Heart right ventricle (tissue), 16 donors: ENCODE measurements around the gene CAMK4. TPM values are rescaled to one million over a fixed set of nuclear protein-coding genes. Genes with fewer than 3 reads are reported as not detected.

ENCODE experiments used
- ATAC-seq, 8 donors: fragments of 200-7000 bp; cut with Tn5 transposase; one replicate each; pipeline ENCODE4 v1.9.1; 2020; ENCODE audit warnings: mild to moderate bottlenecking in 8 of 8, moderate library complexity in 8 of 8, moderate number of reproducible peaks in 1 of 8
- DNase-seq, 2 donors: peaks; one replicate each; pipeline ENCODE4 v3.0.0-alpha.2; 2020
- H3K27ac ChIP-seq, 10 donors: fragments of 200-600 bp; sonication (generic) in 2 of 10; one replicate each; pipeline versions ENCODE4 v1.5.0 to v1.8.0; 2020 to 2022; ENCODE audit warnings: mild to moderate bottlenecking in 3 of 10
- H3K27me3 ChIP-seq, 7 donors: fragments of 200-600 bp; one replicate each; pipeline ENCODE4 v1.8.0; 2021 to 2022; ENCODE audit warnings: mild to moderate bottlenecking in 2 of 7
- H3K36me3 ChIP-seq, 9 donors: fragments of 200-600 bp; sonication (generic) in 1 of 9; one replicate each; pipeline versions ENCODE4 v1.5.0 to v1.8.0; 2020 to 2022; ENCODE audit warnings: mild to moderate bottlenecking in 2 of 9
- H3K4me1 ChIP-seq, 9 donors: fragments of 200-600 bp; sonication (generic) in 1 of 9; one replicate each; pipeline versions ENCODE4 v1.5.0 to v1.8.0; 2020 to 2022; ENCODE audit warnings: mild to moderate bottlenecking in 4 of 9
- H3K4me3 ChIP-seq, 10 donors: fragments of 200-600 bp; sonication (generic) in 2 of 10; one replicate each; pipeline versions ENCODE4 v1.5.0 to v1.8.0; 2020 to 2022; ENCODE audit warnings: mild to moderate bottlenecking in 7 of 10, moderate library complexity in 2 of 10
- H3K9me3 ChIP-seq, 11 donors: fragments of 200-600 bp in 10 of 11; sonication (generic) in 2 of 11; one replicate each; pipeline versions ENCODE4 v1.5.0 to v1.8.0; 2013 to 2022; ENCODE audit warnings: mild to moderate bottlenecking in 2 of 11, control low read depth in 1 of 11, moderate library complexity in 1 of 11
- CTCF ChIP-seq, 9 donors: fragments of 200-600 bp; sonication (generic) in 2 of 9; IDR thresholded peaks; one replicate each; pipeline versions ENCODE4 v1.5.0 to v1.8.0; 2021 to 2022; ENCODE audit warnings: antibody characterized with exemption in 9 of 9, mild to moderate bottlenecking in 5 of 9, moderate library complexity in 1 of 9
- WGBS, 2 donors: extraction: QIAGEN DNeasy Blood & Tissue Kit; methylation state at CpG; one replicate each; pipeline ENCODE4 v1.1.7; 2013; ENCODE audit warnings: inconsistent platforms in 1 of 2; 5-methylcytosine and 5-hydroxymethylcytosine counted together
- intact Hi-C, 10 donors: fragments of 100-400 bp; cut with DNase I; formaldehyde crosslinking; loops; one replicate each; pipeline versions ENCODE4 v1.11.1 to v1.14.2; 2022
- polyA plus RNA-seq, 2 donors: library from polyadenylated mRNA; stranded (reverse); fragments of 200-250 nt; gene quantifications; one replicate each; pipeline ENCODE4 v1.2.3, GENCODE V29; 2013
- total RNA-seq, 10 donors: library from RNA; stranded (reverse); fragmentation: NEBNext Ultra II Directional in 3 of 10; extraction: Animal tissue kit (Norgen Biotek cat#: 25700) in 3 of 10; gene quantifications; one replicate each; pipeline versions ENCODE4 v1.2.1 to v1.2.4, GENCODE V29; 2021 to 2023
- donor health status: Arrhythmogenic right ventricular cardiomyopathy.
- donor health status: ischemic (EF 13 %, LVEDD 7.1; RV severe dilation, severe dysfunction).
- donor health status: healthy with polysubstance abuse.
- donor health status: DM: no; HTN: yes; CAD: no.
- donor health status: DM: no; HTN: no; CAD: no.
- donor health status: ischemic (EF 25% LVEDD 6.9; RV normal size, moderate dysfunction).
- donor health status: ischemic (EF 25% LVEDD 5.7; RV mildly dilated, moderate dysfunction).
- donor health status: healthy.
- donor health status: DM: yes; HTN: yes; CAD: no.
- donor health status: Ischemic cardiomyopathy.
- donor health status: ischemic (EF 35%, LVEDD 5.7; RV mildly dilated, moderate dysfunction).
- donor health status: nonischemic (EF 11% LVEDD 7.7; RV severe dilation, severe dysfunction).
- donor health status: DM: yes; HTN: yes; CAD: no.
- donor health status: PGD.
- donor health status: ischemic (EF 29% LVEDD 5.4; RV normal size, mild dysfunction).
- donor health status: nonischemic (EF 23%, LVEDD 6.1; RV moderate dilation, normal function).

The CAMK4 gene
- total and polyA plus RNA-seq, 12 donors, result 0.02 to 2.0 (median 0.34) TPM; not detected in 1

- H3K4me3 ChIP-seq, result no peak overlapping the region
- H3K27me3 ChIP-seq, result no peaks in the 10 kb centered on the region
- H3K9me3 ChIP-seq, result no peaks in the 10 kb centered on the region
- no peaks in the 10 kb centered on the region for H3K36me3 ChIP-seq
- peaks cover 0 to 37% (median 10%) of the 10 kb centered on the region in 9 donors for H3K4me1 ChIP-seq
- 72 to 81% methylated on average over 3 of the region's 3 CpGs for WGBS, 2 donors
- intact Hi-C loops, result no loop called here
- DNase-seq (no peak), ATAC-seq (no peak)
- no peak for TF ChIP-seq CTCF (IDR thresholded peaks at IDR 0.05)
- H3K27ac ChIP-seq, result no peak overlapping the region
Measured at GRCh38 chr5:111514087-111514486, 289.9 kb downstream of the CAMK4 start.

- DNase-seq (no peak), ATAC-seq (no peak)
- Histone ChIP-seq H3K36me3 (no peaks in the 10 kb centered on the region), H3K9me3 (no peaks in the 10 kb centered on the region), H3K4me3 (no peak overlapping the region), H3K4me1 (peaks cover 0 to 19% (median 9%) of the 10 kb centered on the region in 9 donors), H3K27me3 (no peaks in the 10 kb centered on the region), H3K27ac (no peak overlapping the region)
- intact Hi-C loops, result no loop called here
- no peak for TF ChIP-seq CTCF (IDR thresholded peaks at IDR 0.05)
- 97 to 98% methylated on average over 5 of the region's 5 CpGs for WGBS, 2 donors
Measured at GRCh38 chr5:111517853-111518501, 293.8 kb downstream of the CAMK4 start.

- Histone ChIP-seq H3K27ac (no peak overlapping the region), H3K4me3 (no peak overlapping the region), H3K9me3 (no peaks in the 10 kb centered on the region), H3K4me1 (peaks cover 0 to 12% (median under 1%) of the 10 kb centered on the region in 9 donors), H3K27me3 (no peaks in the 10 kb centered on the region), H3K36me3 (no peaks in the 10 kb centered on the region)
- intact Hi-C loops, result no loop called here
- no peak for ATAC-seq
- TF ChIP-seq CTCF (IDR thresholded peaks at IDR 0.05), result no peak
- no peak for DNase-seq
- WGBS, 2 donors, result 30 to 39% methylated on average over 2 of the region's 2 CpGs
Measured at GRCh38 chr5:111518777-111519176, 294.6 kb downstream of the CAMK4 start.

- intact Hi-C loops, result no loop called here
- H3K4me3 ChIP-seq, result no peak overlapping the region
- no peak overlapping the region for H3K27ac ChIP-seq
- WGBS, 2 donors, result 85% methylated on average over 3 of the region's 3 CpGs
- no peak for DNase-seq
- H3K27me3 ChIP-seq, result no peaks in the 10 kb centered on the region
- H3K4me1 ChIP-seq, result peaks cover 0 to 6% (median 0%) of the 10 kb centered on the region in 9 donors
- no peaks in the 10 kb centered on the region for H3K36me3 ChIP-seq
- no peak for TF ChIP-seq CTCF (IDR thresholded peaks at IDR 0.05)
- ATAC-seq, result no peak
- H3K9me3 ChIP-seq, result no peaks in the 10 kb centered on the region
Measured at GRCh38 chr5:111520908-111521307, 296.7 kb downstream of the CAMK4 start.
